Peyer's patch (tissue), 4 donors: ENCODE data around the gene STK32B.

Experiments
- POLR2A ChIP-seq, 2 donors: fragments of 450-650 bp; IDR thresholded peaks; one replicate each; pipeline ENCODE4 v1.5.1; 2017; ENCODE audit warnings: antibody characterized with exemption in 2 of 2, mild to moderate bottlenecking in 2 of 2, moderate library complexity in 2 of 2
- TF ChIP-seq, protein P1 (sequence below), 6 experiments: fragments of 450-650 bp in 4 of 6; fragments of 200-600 bp in 2 of 6; sonication (generic) in 1 of 6; IDR thresholded peaks; one replicate each; pipeline ENCODE4 v1.5.1; 2017 to 2019; ENCODE audit warnings: antibody characterized with exemption in 6 of 6, mild to moderate bottlenecking in 3 of 6, moderate library complexity in 1 of 6

DNA sequence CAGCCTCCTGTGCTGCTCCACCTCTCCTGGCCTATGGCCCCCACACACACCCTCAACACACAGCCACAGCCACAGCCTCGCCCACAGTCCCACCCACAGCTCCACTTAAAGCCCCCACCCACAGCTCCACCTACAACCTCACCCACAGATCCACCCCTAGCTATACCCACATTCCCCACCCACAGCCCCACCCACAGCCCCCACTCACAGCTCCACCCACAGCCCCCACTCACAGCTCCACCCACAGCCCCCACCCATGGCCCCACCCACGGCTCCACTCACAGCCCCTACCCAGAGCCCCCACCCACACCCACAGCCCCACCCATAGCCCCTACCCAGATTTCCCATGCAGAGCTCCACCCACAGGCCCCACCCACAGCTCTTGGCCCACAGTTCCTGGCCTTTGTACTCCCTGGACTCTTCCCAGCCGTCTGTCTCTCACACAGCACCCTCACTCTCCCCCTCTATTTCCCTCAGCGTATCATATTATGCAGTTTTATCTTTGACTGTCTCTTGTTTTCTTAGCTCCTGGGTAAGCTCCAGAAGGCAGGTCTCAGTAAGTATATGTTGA, 334.5 kb downstream of the STK32B start:
- TF ChIP-seq, protein P1, sequence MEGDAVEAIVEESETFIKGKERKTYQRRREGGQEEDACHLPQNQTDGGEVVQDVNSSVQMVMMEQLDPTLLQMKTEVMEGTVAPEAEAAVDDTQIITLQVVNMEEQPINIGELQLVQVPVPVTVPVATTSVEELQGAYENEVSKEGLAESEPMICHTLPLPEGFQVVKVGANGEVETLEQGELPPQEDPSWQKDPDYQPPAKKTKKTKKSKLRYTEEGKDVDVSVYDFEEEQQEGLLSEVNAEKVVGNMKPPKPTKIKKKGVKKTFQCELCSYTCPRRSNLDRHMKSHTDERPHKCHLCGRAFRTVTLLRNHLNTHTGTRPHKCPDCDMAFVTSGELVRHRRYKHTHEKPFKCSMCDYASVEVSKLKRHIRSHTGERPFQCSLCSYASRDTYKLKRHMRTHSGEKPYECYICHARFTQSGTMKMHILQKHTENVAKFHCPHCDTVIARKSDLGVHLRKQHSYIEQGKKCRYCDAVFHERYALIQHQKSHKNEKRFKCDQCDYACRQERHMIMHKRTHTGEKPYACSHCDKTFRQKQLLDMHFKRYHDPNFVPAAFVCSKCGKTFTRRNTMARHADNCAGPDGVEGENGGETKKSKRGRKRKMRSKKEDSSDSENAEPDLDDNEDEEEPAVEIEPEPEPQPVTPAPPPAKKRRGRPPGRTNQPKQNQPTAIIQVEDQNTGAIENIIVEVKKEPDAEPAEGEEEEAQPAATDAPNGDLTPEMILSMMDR (IDR thresholded peaks at IDR 0.05): no peak
- no peak for TF ChIP-seq POLR2A (IDR thresholded peaks at IDR 0.05)
